ENCODE measurements around the gene PI4KA. TPM values are rescaled to one million over a fixed set of nuclear protein-coding genes. Genes with fewer than 3 reads are reported as not detected.
A peak's percentile ranks its signal among the peaks of the same experiment; 100 is the strongest.

The PI4KA gene
- total RNA-seq, 1 donor from 2014 or later = 40.5 TPM

GRCh38 chr22:20756846-20757245, 101.8 kb downstream of the PI4KA start:
- Histone ChIP-seq H3K9me3 (replicated peaks) (no peaks in the 10 kb centered on the region), H3K27ac (replicated peaks) (no peak overlapping the region), H3K4me3 (no peak overlapping the region), H3K27me3 (ENCODE audit: low read depth) (no peaks in the 10 kb centered on the region), H3K36me3 (peaks cover 46% of the 10 kb centered on the region), H3K4me1 (no peaks in the 10 kb centered on the region)
- no peak for TF ChIP-seq CTCF (IDR thresholded peaks at IDR 0.05; ENCODE audit: borderline replicate concordance)
- intact Hi-C loops (cut with micrococcal nuclease) = no loop called here
- no peak for DNase-seq

- H3K27ac ChIP-seq (replicated peaks) = no peak overlapping the region
- DNase-seq = no peak
- intact Hi-C loops (cut with micrococcal nuclease) = no loop called here
- H3K36me3 ChIP-seq = peaks cover 56% of the 10 kb centered on the region
- H3K4me3 ChIP-seq = no peak overlapping the region
- H3K9me3 ChIP-seq (replicated peaks) = no peaks in the 10 kb centered on the region
- no peaks in the 10 kb centered on the region for H3K27me3 ChIP-seq (ENCODE audit: low read depth)
- peaks cover 15% of the 10 kb centered on the region for H3K4me1 ChIP-seq
- TF ChIP-seq CTCF (IDR thresholded peaks at IDR 0.05; ENCODE audit: borderline replicate concordance) = no peak
Measured at GRCh38 chr22:20752873-20753272, 105.7 kb downstream of the PI4KA start.

- Histone ChIP-seq H3K27ac (replicated peaks) (no peak overlapping the region), H3K4me3 (no peak overlapping the region), H3K27me3 (ENCODE audit: low read depth) (no peaks in the 10 kb centered on the region), H3K9me3 (replicated peaks) (no peaks in the 10 kb centered on the region), H3K4me1 (peaks cover 15% of the 10 kb centered on the region), H3K36me3 (peaks cover 56% of the 10 kb centered on the region)
- TF ChIP-seq CTCF (IDR thresholded peaks at IDR 0.05; ENCODE audit: borderline replicate concordance) = no peak
- intact Hi-C loops (cut with micrococcal nuclease) = no loop called here
- no peak for DNase-seq
Measured at GRCh38 chr22:20752104-20752741, 106.4 kb downstream of the PI4KA start.

- intact Hi-C loops (cut with micrococcal nuclease) = no loop called here
- no peaks in the 10 kb centered on the region for H3K27me3 ChIP-seq (ENCODE audit: low read depth)
- DNase-seq = no peak
- peaks cover 15% of the 10 kb centered on the region for H3K4me1 ChIP-seq
- TF ChIP-seq CTCF (IDR thresholded peaks at IDR 0.05; ENCODE audit: borderline replicate concordance) = no peak
- no peak overlapping the region for H3K4me3 ChIP-seq
- H3K9me3 ChIP-seq (replicated peaks) = no peaks in the 10 kb centered on the region
- H3K27ac ChIP-seq (replicated peaks) = no peak overlapping the region
- H3K36me3 ChIP-seq = peaks cover 64% of the 10 kb centered on the region
Measured at GRCh38 chr22:20751185-20751851, 107.3 kb downstream of the PI4KA start.

- TF ChIP-seq CTCF (IDR thresholded peaks at IDR 0.05; ENCODE audit: borderline replicate concordance) = no peak
- H3K9me3 ChIP-seq (replicated peaks) = no peaks in the 10 kb centered on the region
- no peak overlapping the region for H3K4me3 ChIP-seq
- intact Hi-C loops (cut with micrococcal nuclease) = no loop called here
- H3K27me3 ChIP-seq (ENCODE audit: low read depth) = no peaks in the 10 kb centered on the region
- H3K36me3 ChIP-seq = peaks cover 69% of the 10 kb centered on the region
- peak; percentile 47 for DNase-seq
- H3K27ac ChIP-seq (replicated peaks) = no peak overlapping the region
- H3K4me1 ChIP-seq = peaks cover 15% of the 10 kb centered on the region
Measured at GRCh38 chr22:20750461-20751184, 108.0 kb downstream of the PI4KA start.

All from left ventricle myocardium inferior (tissue), 1 donor.